WTC11 (cell line): Measurements from ENCODE around the gene DTNB. TPM values are rescaled to one million over a fixed set of nuclear protein-coding genes. Genes with fewer than 3 reads are reported as not detected.

Experiments used
- ATAC-seq: fragments of 200-7000 bp; cut with Tn5 transposase; 2 replicates; pipeline ENCODE4 v1.10.0; 2021; ENCODE audit warnings: mild to moderate bottlenecking, moderate library complexity
- CTCF ChIA-PET: fragments of 300-600 bp; sonication (Branson Sonifier 250); formaldehyde crosslinking; loops from one replicate; lab custom pipeline; 2021; ENCODE audit warnings: antibody characterized with exemption; lab: Charles Lee
- POLR2A ChIA-PET: fragments of 350-600 bp; sonication (Branson Sonifier 250); formaldehyde crosslinking; loops from one replicate; lab custom pipeline; 2021; ENCODE audit warnings: antibody characterized with exemption; lab: Charles Lee
- DNase-seq: peaks from one replicate; pipeline ENCODE4 v3.0.0; 2021; ENCODE audit warnings: low spot score
- H3K27ac Mint-ChIP-seq: 2 replicates; pipeline ENCODE4 v1.8.0; 2021; ENCODE audit warnings: mixed read lengths
- H3K27me3 Mint-ChIP-seq: 2 replicates; pipeline ENCODE4 v1.8.0; 2021; ENCODE audit warnings: low read depth, mild to moderate bottlenecking, moderate library complexity, mixed read lengths
- H3K36me3 Mint-ChIP-seq: 2 replicates; pipeline ENCODE4 v1.8.0; 2021; ENCODE audit warnings: mixed read lengths
- H3K4me1 Mint-ChIP-seq: 2 replicates; pipeline ENCODE4 v1.8.0; 2022; ENCODE audit warnings: mixed read lengths
- H3K4me3 Mint-ChIP-seq: 2 replicates; pipeline ENCODE4 v1.8.0; 2021; ENCODE audit warnings: mild to moderate bottlenecking, moderate library complexity, mixed read lengths
- H3K9me3 Mint-ChIP-seq: 2 replicates; pipeline ENCODE4 v1.8.0; 2021; ENCODE audit warnings: mixed read lengths
- AR ChIP-seq: fragments of 250-450 bp; sonication (Bioruptor Pico); IDR thresholded peaks from 2 replicates; pipeline ENCODE4 v1.9.0; 2021; ENCODE audit warnings: mild to moderate bottlenecking
- ATF3 ChIP-seq: sonication (generic); formaldehyde crosslinking; conservative IDR thresholded peaks from 2 replicates; pipeline ENCODE4 v1.8.1; 2022; ENCODE audit warnings: mild to moderate bottlenecking, missing genetic modification reagents
- CTCF ChIP-seq: fragments of 200-600 bp; IDR thresholded peaks from 2 replicates; pipeline ENCODE4 v1.8.0; 2022; ENCODE audit warnings: antibody characterized with exemption
- ELF4 ChIP-seq: sonication (generic); formaldehyde crosslinking; IDR thresholded peaks from 2 replicates; pipeline ENCODE4 v1.8.1; 2022; ENCODE audit warnings: low read depth, mild to moderate bottlenecking, moderate library complexity, missing genetic modification reagents
- ERG ChIP-seq: fragments of 250-450 bp; sonication (Bioruptor Pico); IDR thresholded peaks from 2 replicates; pipeline ENCODE4 v1.8.0; 2021; ENCODE audit warnings: mild to moderate bottlenecking
- GRHL2 ChIP-seq: fragments of 250-450 bp; sonication (Bioruptor Pico); IDR thresholded peaks from 2 replicates; pipeline ENCODE4 v1.8.0; 2022; ENCODE audit warnings: mild to moderate bottlenecking, moderate library complexity; ENCODE audit not compliant: insufficient replicate concordance, severe bottlenecking
- IRF1 ChIP-seq: sonication (generic); formaldehyde crosslinking; IDR thresholded peaks from 2 replicates; pipeline ENCODE4 v1.8.0; 2023; ENCODE audit warnings: missing genetic modification reagents
- PREB ChIP-seq: sonication (generic); formaldehyde crosslinking; IDR thresholded peaks from 2 replicates; pipeline ENCODE4 v1.8.1; 2022; ENCODE audit warnings: mild to moderate bottlenecking, missing genetic modification reagents, moderate library complexity, borderline replicate concordance
- RELA ChIP-seq: sonication (generic); formaldehyde crosslinking; IDR thresholded peaks from 2 replicates; pipeline ENCODE4 v1.8.1; 2022; ENCODE audit warnings: missing genetic modification reagents, mild to moderate bottlenecking, borderline replicate concordance
- SMAD3 ChIP-seq: sonication (generic); formaldehyde crosslinking; IDR thresholded peaks from 2 replicates; pipeline ENCODE4 v1.8.0; 2022; ENCODE audit warnings: missing genetic modification reagents, mild to moderate bottlenecking, borderline replicate concordance
- SP1 ChIP-seq: sonication (generic); formaldehyde crosslinking; conservative IDR thresholded peaks from 2 replicates; pipeline ENCODE4 v1.8.1; 2022; ENCODE audit warnings: missing genetic modification reagents
- TEAD1 ChIP-seq: sonication (generic); formaldehyde crosslinking; IDR thresholded peaks from 2 replicates; pipeline ENCODE4 v1.8.0; 2022; ENCODE audit warnings: mild to moderate bottlenecking, missing genetic modification reagents
- TP53 ChIP-seq: sonication (generic); formaldehyde crosslinking; IDR thresholded peaks from 2 replicates; pipeline ENCODE4 v1.8.1; 2023; ENCODE audit warnings: mild to moderate bottlenecking, missing genetic modification reagents
- USF1 ChIP-seq: sonication (generic); formaldehyde crosslinking; IDR thresholded peaks from 2 replicates; pipeline ENCODE4 v1.8.0; 2022; ENCODE audit warnings: mild to moderate bottlenecking, missing genetic modification reagents
- ZBTB43 ChIP-seq: sonication (generic); formaldehyde crosslinking; IDR thresholded peaks from 2 replicates; pipeline ENCODE4 v1.8.1; 2023; ENCODE audit warnings: mild to moderate bottlenecking, missing genetic modification reagents
- ZNF416 ChIP-seq: fragments of 250-450 bp; sonication (Bioruptor Pico); IDR thresholded peaks from 2 replicates; pipeline ENCODE4 v1.9.0; 2021; ENCODE audit warnings: mild to moderate bottlenecking, inconsistent platforms
- ZNF425 ChIP-seq: fragments of 250-450 bp; sonication (Bioruptor Pico); conservative IDR thresholded peaks from 2 replicates; pipeline ENCODE4 v1.9.0; 2021; ENCODE audit warnings: mild to moderate bottlenecking
- ZSCAN18 ChIP-seq: fragments of 250-450 bp; sonication (Bioruptor Pico); IDR thresholded peaks from 2 replicates; pipeline ENCODE4 v2.1.2; 2022; ENCODE audit warnings: mild to moderate bottlenecking, moderate library complexity
- total RNA-seq: library from RNA; stranded (reverse); gene quantifications from 3 replicates; pipeline ENCODE4 v1.2.3, GENCODE V29; 2021

DTNB gene
- total RNA-seq, 1 experiment from 2014 or later, result 39.9 TPM

- Mint-ChIP-seq H3K4me1 (peaks cover under 1% of the 10 kb centered on the region; the same call in 1 of the 2 replicates), H3K27ac (no peak overlapping the region)
- POLR2A ChIA-PET, result no interaction called here
- DNase-seq, result no peak
- TF ChIP-seq TEAD1 (CRISPR knock-in tag), result no peak
- TF ChIP-seq ATF3 (CRISPR knock-in tag), result no peak
- no peak for TF ChIP-seq SP1
- no peak for TF ChIP-seq GRHL2 (CRISPR knock-in tag)
- TF ChIP-seq SMAD3, result no peak
- TF ChIP-seq ELF4 (CRISPR knock-in tag), result no peak
- no peak for TF ChIP-seq ZBTB43 (CRISPR knock-in tag)
- TF ChIP-seq, all 79 proteins: peak for 0
- Mint-ChIP-seq H3K4me3 (no peak overlapping the region), H3K9me3 (no peaks in the 10 kb centered on the region), H3K27me3 (no peaks in the 10 kb centered on the region), H3K36me3 (no peaks in the 10 kb centered on the region)
- no peak for ATAC-seq
- CTCF ChIA-PET, result no interaction called here
These were observed 127.5 kb downstream of the DTNB start for GRCh38 chr2:25545899-25546298.

GRCh38 chr2:25544445-25544844, 128.9 kb downstream of the DTNB start:
- H3K27me3 Mint-ChIP-seq, result no peaks in the 10 kb centered on the region
- 0 out of 2 replicates have a peak overlapping the region, but pooled peaks have one; percentile 24 for H3K27ac Mint-ChIP-seq
- ChIA-PET CTCF (interaction anchor here (0.6 to 1.7 kb wide), 3 partner anchors 28 to 121 kb away, joined by 3 read pairs; no protein-coding TSS in a partner anchor), POLR2A (no interaction called here)
- H3K4me1 Mint-ChIP-seq, result peaks cover 6% of the 10 kb centered on the region
- no peaks in the 10 kb centered on the region for H3K36me3 Mint-ChIP-seq
- no peak overlapping the region for H3K4me3 Mint-ChIP-seq
- ATAC-seq, result no peak
- TF ChIP-seq USF1 (CRISPR knock-in tag), result no peak
- TF ChIP-seq PREB, result no peak
- TF ChIP-seq TP53 (CRISPR knock-in tag), result no peak
- TF ChIP-seq CTCF, result no peak
- TF ChIP-seq, all 79 proteins: peak for 0
- H3K9me3 Mint-ChIP-seq, result no peaks in the 10 kb centered on the region
- no peak for DNase-seq

- no peaks in the 10 kb centered on the region for H3K27me3 Mint-ChIP-seq
- H3K9me3 Mint-ChIP-seq, result no peaks in the 10 kb centered on the region
- no peak for ATAC-seq
- peaks cover 6% of the 10 kb centered on the region for H3K4me1 Mint-ChIP-seq
- DNase-seq, result no peak
- no peak overlapping the region for H3K4me3 Mint-ChIP-seq
- ChIA-PET POLR2A (no interaction called here), CTCF (interaction anchor here (0.6 to 1.7 kb wide), 3 partner anchors 28 to 121 kb away, joined by 3 read pairs; no protein-coding TSS in a partner anchor)
- H3K36me3 Mint-ChIP-seq, result no peaks in the 10 kb centered on the region
- no peak overlapping the region for H3K27ac Mint-ChIP-seq
- TF ChIP-seq IRF1 (no peak), AR (CRISPR knock-in tag) (no peak), RELA (CRISPR knock-in tag) (no peak), ZNF425 (CRISPR knock-in tag) (no peak), ZNF416 (CRISPR knock-in tag) (no peak), ZSCAN18 (CRISPR knock-in tag) (no peak), ERG (CRISPR knock-in tag) (no peak)
These were observed 129.4 kb downstream of the DTNB start for GRCh38 chr2:25543939-25544338.
